ENCODE data around the gene SORCS2. TPM values are rescaled to one million over a fixed set of nuclear protein-coding genes. Genes with fewer than 3 reads are reported as not detected.
A peak's percentile ranks its signal among the peaks of the same experiment; 100 is the strongest.

Gene SORCS2
- total and polyA plus RNA-seq, 2 of the 13 experiments (the other 11 are each of a cell fraction or from before 2014, with no cell fraction given): 0.82 to 1.0 TPM

DNA sequence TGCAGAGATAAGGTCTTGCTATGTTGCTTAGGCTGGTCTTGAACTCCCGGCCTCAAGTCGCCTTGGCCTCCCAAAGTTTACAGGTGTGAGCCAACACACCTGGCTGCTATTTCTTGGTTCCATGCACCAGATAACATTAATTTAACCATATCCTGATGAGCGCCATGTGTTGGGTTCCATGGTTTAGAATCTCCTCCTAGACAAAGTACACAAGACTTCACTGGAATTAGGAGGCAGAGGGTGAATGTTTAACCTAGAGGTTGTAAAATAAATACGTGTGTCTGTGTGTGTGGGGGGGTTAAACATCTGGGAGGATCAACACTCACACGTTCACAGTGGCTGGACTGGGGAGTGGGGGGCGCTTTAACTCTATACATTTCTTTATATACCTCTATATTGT is 32.4 kb upstream of the SORCS2 start (continued):
- TF ChIP-seq, protein P1, sequence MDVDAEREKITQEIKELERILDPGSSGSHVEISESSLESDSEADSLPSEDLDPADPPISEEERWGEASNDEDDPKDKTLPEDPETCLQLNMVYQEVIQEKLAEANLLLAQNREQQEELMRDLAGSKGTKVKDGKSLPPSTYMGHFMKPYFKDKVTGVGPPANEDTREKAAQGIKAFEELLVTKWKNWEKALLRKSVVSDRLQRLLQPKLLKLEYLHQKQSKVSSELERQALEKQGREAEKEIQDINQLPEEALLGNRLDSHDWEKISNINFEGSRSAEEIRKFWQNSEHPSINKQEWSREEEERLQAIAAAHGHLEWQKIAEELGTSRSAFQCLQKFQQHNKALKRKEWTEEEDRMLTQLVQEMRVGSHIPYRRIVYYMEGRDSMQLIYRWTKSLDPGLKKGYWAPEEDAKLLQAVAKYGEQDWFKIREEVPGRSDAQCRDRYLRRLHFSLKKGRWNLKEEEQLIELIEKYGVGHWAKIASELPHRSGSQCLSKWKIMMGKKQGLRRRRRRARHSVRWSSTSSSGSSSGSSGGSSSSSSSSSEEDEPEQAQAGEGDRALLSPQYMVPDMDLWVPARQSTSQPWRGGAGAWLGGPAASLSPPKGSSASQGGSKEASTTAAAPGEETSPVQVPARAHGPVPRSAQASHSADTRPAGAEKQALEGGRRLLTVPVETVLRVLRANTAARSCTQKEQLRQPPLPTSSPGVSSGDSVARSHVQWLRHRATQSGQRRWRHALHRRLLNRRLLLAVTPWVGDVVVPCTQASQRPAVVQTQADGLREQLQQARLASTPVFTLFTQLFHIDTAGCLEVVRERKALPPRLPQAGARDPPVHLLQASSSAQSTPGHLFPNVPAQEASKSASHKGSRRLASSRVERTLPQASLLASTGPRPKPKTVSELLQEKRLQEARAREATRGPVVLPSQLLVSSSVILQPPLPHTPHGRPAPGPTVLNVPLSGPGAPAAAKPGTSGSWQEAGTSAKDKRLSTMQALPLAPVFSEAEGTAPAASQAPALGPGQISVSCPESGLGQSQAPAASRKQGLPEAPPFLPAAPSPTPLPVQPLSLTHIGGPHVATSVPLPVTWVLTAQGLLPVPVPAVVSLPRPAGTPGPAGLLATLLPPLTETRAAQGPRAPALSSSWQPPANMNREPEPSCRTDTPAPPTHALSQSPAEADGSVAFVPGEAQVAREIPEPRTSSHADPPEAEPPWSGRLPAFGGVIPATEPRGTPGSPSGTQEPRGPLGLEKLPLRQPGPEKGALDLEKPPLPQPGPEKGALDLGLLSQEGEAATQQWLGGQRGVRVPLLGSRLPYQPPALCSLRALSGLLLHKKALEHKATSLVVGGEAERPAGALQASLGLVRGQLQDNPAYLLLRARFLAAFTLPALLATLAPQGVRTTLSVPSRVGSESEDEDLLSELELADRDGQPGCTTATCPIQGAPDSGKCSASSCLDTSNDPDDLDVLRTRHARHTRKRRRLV (CRISPR knock-in tag; IDR thresholded peaks at IDR 0.05): no peak
- TF ChIP-seq, protein P2, sequence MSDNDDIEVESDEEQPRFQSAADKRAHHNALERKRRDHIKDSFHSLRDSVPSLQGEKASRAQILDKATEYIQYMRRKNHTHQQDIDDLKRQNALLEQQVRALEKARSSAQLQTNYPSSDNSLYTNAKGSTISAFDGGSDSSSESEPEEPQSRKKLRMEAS (IDR thresholded peaks at IDR 0.05): peak; percentile 54
- TF ChIP-seq FOXO1 (CRISPR knock-in tag; IDR thresholded peaks at IDR 0.05): no peak; the same call in 1 of the 2 replicates
- TF ChIP-seq MIER2 (CRISPR knock-in tag; IDR thresholded peaks at IDR 0.05): no peak
- TF ChIP-seq HMGA1 (CRISPR knock-in tag; conservative IDR thresholded peaks at IDR 0.05): no peak
- TF ChIP-seq HDAC6 (IDR thresholded peaks at IDR 0.05; ENCODE audit: low read depth, low read length): no peak
- no peak for TF ChIP-seq SMARCC2 (IDR thresholded peaks at IDR 0.05)
- TF ChIP-seq, protein P3, sequence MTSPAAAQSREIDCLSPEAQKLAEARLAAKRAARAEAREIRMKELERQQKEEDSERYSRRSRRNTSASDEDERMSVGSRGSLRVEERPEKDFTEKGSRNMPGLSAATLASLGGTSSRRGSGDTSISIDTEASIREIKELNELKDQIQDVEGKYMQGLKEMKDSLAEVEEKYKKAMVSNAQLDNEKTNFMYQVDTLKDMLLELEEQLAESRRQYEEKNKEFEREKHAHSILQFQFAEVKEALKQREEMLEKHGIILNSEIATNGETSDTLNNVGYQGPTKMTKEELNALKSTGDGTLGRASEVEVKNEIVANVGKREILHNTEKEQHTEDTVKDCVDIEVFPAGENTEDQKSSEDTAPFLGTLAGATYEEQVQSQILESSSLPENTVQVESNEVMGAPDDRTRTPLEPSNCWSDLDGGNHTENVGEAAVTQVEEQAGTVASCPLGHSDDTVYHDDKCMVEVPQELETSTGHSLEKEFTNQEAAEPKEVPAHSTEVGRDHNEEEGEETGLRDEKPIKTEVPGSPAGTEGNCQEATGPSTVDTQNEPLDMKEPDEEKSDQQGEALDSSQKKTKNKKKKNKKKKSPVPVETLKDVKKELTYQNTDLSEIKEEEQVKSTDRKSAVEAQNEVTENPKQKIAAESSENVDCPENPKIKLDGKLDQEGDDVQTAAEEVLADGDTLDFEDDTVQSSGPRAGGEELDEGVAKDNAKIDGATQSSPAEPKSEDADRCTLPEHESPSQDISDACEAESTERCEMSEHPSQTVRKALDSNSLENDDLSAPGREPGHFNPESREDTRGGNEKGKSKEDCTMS (CRISPR knock-in tag; conservative IDR thresholded peaks at IDR 0.05): no peak
- TF ChIP-seq, protein P4, sequence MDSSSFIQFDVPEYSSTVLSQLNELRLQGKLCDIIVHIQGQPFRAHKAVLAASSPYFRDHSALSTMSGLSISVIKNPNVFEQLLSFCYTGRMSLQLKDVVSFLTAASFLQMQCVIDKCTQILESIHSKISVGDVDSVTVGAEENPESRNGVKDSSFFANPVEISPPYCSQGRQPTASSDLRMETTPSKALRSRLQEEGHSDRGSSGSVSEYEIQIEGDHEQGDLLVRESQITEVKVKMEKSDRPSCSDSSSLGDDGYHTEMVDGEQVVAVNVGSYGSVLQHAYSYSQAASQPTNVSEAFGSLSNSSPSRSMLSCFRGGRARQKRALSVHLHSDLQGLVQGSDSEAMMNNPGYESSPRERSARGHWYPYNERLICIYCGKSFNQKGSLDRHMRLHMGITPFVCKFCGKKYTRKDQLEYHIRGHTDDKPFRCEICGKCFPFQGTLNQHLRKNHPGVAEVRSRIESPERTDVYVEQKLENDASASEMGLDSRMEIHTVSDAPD (CRISPR knock-in tag; IDR thresholded peaks at IDR 0.05): no peak; the same call in 1 of the 2 replicates
- no peak for TF ChIP-seq PHF8 (CRISPR knock-in tag; IDR thresholded peaks at IDR 0.05)
- no peak for TF ChIP-seq CBX1 (IDR thresholded peaks at IDR 0.05; ENCODE audit: low read depth)
- TF ChIP-seq NFE2L1 (CRISPR knock-in tag; IDR thresholded peaks at IDR 0.05; ENCODE audit: borderline replicate concordance): no peak
- TF ChIP-seq ELF1 (CRISPR knock-in tag; IDR thresholded peaks at IDR 0.05): no peak
- no peak for TF ChIP-seq SP2 (CRISPR knock-in tag; IDR thresholded peaks at IDR 0.05)
- TF ChIP-seq, protein P5, sequence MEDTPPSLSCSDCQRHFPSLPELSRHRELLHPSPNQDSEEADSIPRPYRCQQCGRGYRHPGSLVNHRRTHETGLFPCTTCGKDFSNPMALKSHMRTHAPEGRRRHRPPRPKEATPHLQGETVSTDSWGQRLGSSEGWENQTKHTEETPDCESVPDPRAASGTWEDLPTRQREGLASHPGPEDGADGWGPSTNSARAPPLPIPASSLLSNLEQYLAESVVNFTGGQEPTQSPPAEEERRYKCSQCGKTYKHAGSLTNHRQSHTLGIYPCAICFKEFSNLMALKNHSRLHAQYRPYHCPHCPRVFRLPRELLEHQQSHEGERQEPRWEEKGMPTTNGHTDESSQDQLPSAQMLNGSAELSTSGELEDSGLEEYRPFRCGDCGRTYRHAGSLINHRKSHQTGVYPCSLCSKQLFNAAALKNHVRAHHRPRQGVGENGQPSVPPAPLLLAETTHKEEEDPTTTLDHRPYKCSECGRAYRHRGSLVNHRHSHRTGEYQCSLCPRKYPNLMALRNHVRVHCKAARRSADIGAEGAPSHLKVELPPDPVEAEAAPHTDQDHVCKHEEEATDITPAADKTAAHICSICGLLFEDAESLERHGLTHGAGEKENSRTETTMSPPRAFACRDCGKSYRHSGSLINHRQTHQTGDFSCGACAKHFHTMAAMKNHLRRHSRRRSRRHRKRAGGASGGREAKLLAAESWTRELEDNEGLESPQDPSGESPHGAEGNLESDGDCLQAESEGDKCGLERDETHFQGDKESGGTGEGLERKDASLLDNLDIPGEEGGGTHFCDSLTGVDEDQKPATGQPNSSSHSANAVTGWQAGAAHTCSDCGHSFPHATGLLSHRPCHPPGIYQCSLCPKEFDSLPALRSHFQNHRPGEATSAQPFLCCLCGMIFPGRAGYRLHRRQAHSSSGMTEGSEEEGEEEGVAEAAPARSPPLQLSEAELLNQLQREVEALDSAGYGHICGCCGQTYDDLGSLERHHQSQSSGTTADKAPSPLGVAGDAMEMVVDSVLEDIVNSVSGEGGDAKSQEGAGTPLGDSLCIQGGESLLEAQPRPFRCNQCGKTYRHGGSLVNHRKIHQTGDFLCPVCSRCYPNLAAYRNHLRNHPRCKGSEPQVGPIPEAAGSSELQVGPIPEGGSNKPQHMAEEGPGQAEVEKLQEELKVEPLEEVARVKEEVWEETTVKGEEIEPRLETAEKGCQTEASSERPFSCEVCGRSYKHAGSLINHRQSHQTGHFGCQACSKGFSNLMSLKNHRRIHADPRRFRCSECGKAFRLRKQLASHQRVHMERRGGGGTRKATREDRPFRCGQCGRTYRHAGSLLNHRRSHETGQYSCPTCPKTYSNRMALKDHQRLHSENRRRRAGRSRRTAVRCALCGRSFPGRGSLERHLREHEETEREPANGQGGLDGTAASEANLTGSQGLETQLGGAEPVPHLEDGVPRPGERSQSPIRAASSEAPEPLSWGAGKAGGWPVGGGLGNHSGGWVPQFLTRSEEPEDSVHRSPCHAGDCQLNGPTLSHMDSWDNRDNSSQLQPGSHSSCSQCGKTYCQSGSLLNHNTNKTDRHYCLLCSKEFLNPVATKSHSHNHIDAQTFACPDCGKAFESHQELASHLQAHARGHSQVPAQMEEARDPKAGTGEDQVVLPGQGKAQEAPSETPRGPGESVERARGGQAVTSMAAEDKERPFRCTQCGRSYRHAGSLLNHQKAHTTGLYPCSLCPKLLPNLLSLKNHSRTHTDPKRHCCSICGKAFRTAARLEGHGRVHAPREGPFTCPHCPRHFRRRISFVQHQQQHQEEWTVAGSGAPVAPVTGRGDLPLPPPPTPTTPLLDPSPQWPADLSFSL (CRISPR knock-in tag; IDR thresholded peaks at IDR 0.05): no peak
